K562 (cell line): ENCODE data around the gene NAA80. TPM values are rescaled to one million over a fixed set of nuclear protein-coding genes. Genes with fewer than 3 reads are reported as not detected.
A peak's percentile ranks its signal among the peaks of the same experiment; 100 is the strongest.

ENCODE experiments used
- ATAC-seq: fragments of 200-7000 bp; cut with Tn5 transposase; 3 replicates; pipeline ENCODE4 v1.9.1; 2020; ENCODE audit warnings: moderate library complexity
- BruUV-seq: library from RNA; stranded (reverse); fragments of 400-500 nt; replicated peaks from 2 replicates; lab custom pipeline; 2021; lab: Mats Ljungman, UMichigan
- CTCF ChIA-PET: fragments of 300-600 bp; formaldehyde crosslinking; extraction: SDS; loops from one replicate; lab custom pipeline; 2021; ENCODE audit warnings: low intra/inter-chr PET ratio; lab: Yijun Ruan, JAX
- POLR2A ChIA-PET: fragments of 300-600, 350-650 bp; sonication (Branson Sonifier 250); formaldehyde crosslinking; extraction: SDS; loops from one replicate; lab custom pipeline; 2021; ENCODE audit warnings: antibody characterized with exemption, inconsistent platforms; lab: Yijun Ruan, JAX
- DNase-seq, 4 experiments: peaks; one replicate each; pipeline versions ENCODE4 v3.0.0 to v3.0.0-alpha.2; 2011 to 2018; ENCODE audit warnings: low spot score in 3 of 4, mixed read lengths in 3 of 4; ENCODE audit errors: extremely low read depth in 1 of 4
- FAIRE-seq: peaks from 2 replicates; lab custom pipeline; 2011; peaks lifted over from hg19 to GRCh38; lab: Jason Lieb, UNC
- H2AFZ ChIP-seq: 2 replicates; pipeline ENCODE4 v1.6.0; 2011; ENCODE audit warnings: low read depth, low read length, control low read depth, inconsistent platforms
- H3K27ac ChIP-seq: fragments of 200-600 bp; 3 replicates; pipeline ENCODE4 v1.8.0; 2011; ENCODE audit warnings: low read depth, mild to moderate bottlenecking, control low read depth, inconsistent platforms, low read length, moderate library complexity, mixed read lengths; ENCODE audit errors: extremely low read depth
- H3K27me3 ChIP-seq, 2 experiments: fragments of 300-600 bp in 1 of 2; 2 replicates in 1 of 2; 3 replicates in 1 of 2; pipeline versions ENCODE4 v1.6.0 to v1.8.0; 2011; ENCODE audit warnings: inconsistent platforms in 2 of 2, low read length in 2 of 2, mild to moderate bottlenecking in 1 of 2, mixed read lengths in 1 of 2, moderate library complexity in 1 of 2; ENCODE audit not compliant: control insufficient read depth in 2 of 2, insufficient read depth in 2 of 2
- H3K36me3 ChIP-seq: fragments of 300-600 bp; 3 replicates; pipeline ENCODE4 v1.8.0; 2011; ENCODE audit warnings: mild to moderate bottlenecking, low read length, inconsistent platforms; ENCODE audit not compliant: control insufficient read depth, insufficient read depth
- H3K4me1 ChIP-seq, 2 experiments: fragments of 200-600 bp in 1 of 2; replicated peaks in 1 of 2; 2 replicates in 1 of 2; 3 replicates in 1 of 2; pipeline versions ENCODE4 v1.5.1 to v1.8.0; 2011; ENCODE audit warnings: inconsistent platforms in 2 of 2, low read length in 2 of 2, mild to moderate bottlenecking in 1 of 2, mixed read lengths in 1 of 2, moderate library complexity in 1 of 2; ENCODE audit not compliant: control insufficient read depth in 2 of 2, insufficient read depth in 2 of 2
- H3K4me2 ChIP-seq: 2 replicates; pipeline ENCODE4 v1.6.1; 2011; ENCODE audit warnings: low read length, control low read depth, inconsistent platforms, mixed read lengths; ENCODE audit not compliant: insufficient read depth
- H3K4me3 ChIP-seq: fragments of 200-600 bp; sonication (generic), shearing (Covaris generic); 2 replicates; pipeline ENCODE4 v1.5.1; 2016; ENCODE audit warnings: control low read depth, inconsistent platforms
- H3K79me2 ChIP-seq: fragments of 200-600 bp; 3 replicates; pipeline ENCODE4 v1.8.0; 2011; ENCODE audit warnings: low read length, inconsistent platforms; ENCODE audit not compliant: control insufficient read depth, insufficient read depth
- H3K9ac ChIP-seq, 2 experiments: 2 replicates each; pipeline versions ENCODE4 v1.6.0 to v1.6.1; 2011; ENCODE audit warnings: low read depth in 2 of 2, low read length in 2 of 2, control low read depth in 1 of 2, inconsistent platforms in 1 of 2, mild to moderate bottlenecking in 1 of 2, mixed read lengths in 1 of 2; ENCODE audit not compliant: insufficient read depth in 1 of 2
- H3K9me1 ChIP-seq: one replicate; pipeline ENCODE4 v1.6.0; 2011; ENCODE audit warnings: inconsistent platforms, mild to moderate bottlenecking, low read length, moderate library complexity; ENCODE audit not compliant: control insufficient read depth, insufficient read depth
- H3K9me3 ChIP-seq: replicated peaks from 2 replicates; pipeline ENCODE4 v1.5.1; 2011; ENCODE audit warnings: low read depth, low read length, inconsistent platforms; ENCODE audit not compliant: control insufficient read depth, insufficient read depth
- H4K20me1 ChIP-seq: replicated peaks from 2 replicates; pipeline ENCODE4 v1.6.1; 2011; ENCODE audit warnings: low read length, inconsistent platforms, mixed read lengths; ENCODE audit not compliant: control insufficient read depth, insufficient read depth
- CBX8 ChIP-seq: fragments of 200-600 bp; sonication (generic); IDR thresholded peaks from 2 replicates; pipeline ENCODE4 v1.6.1; 2012; ENCODE audit warnings: borderline replicate concordance, mixed run types, low read depth, mild to moderate bottlenecking, moderate library complexity, mixed read lengths, low read length, control low read depth, inconsistent platforms; ENCODE audit not compliant: poor library complexity, severe bottlenecking; ENCODE audit errors: extremely low read depth
- SMARCA4 ChIP-seq: fragments of 450-650 bp; IDR thresholded peaks from 2 replicates; pipeline ENCODE4 v1.6.1; 2016
- ZNF277 ChIP-seq: fragments of 250-450 bp; sonication (Bioruptor Pico); IDR thresholded peaks from 2 replicates; pipeline ENCODE4 v1.8.0; 2022; ENCODE audit warnings: inconsistent platforms, mild to moderate bottlenecking, moderate library complexity, borderline replicate concordance
- ZNF644 ChIP-seq: fragments of 200-800 bp; sonication (Bioruptor generic); IDR thresholded peaks from 2 replicates; pipeline ENCODE4 v1.6.1; 2016; ENCODE audit warnings: low read depth, missing genetic modification characterization, missing compliant biosample characterization
- WGBS: fragments of 100-300 bp; shearing (Covaris generic); methylation state at CpG from one replicate; pipeline ENCODE4 v1.1.6; 2016; ENCODE audit warnings: low coverage, mixed read lengths; ENCODE audit not compliant: insufficient coverage; ENCODE audit errors: missing lambda C conversion rate; 5-methylcytosine and 5-hydroxymethylcytosine counted together
- in situ Hi-C: fragments of 300-500 bp; cut with MboI; formaldehyde crosslinking; loops from 4 replicates; pipeline ENCODE4 v1.15.0; 2018; ENCODE audit warnings: inconsistent platforms, mixed read lengths
- intact Hi-C: fragments of 100-400 bp; cut with micrococcal nuclease; formaldehyde crosslinking; loops from 2 replicates; pipeline ENCODE4 v1.14.2; 2022
- polyA plus RNA-seq, 8 experiments: library from polyadenylated mRNA; depleted of rRNA in 4 of 8; stranded (reverse) in 5 of 8; unstranded in 3 of 8; fragments of >200 nt; fragmentation: Nextera tagmentation in 2 of 8; fragmentation: Illumina TruSeq in 1 of 8; extraction: Ambion mirVana in 2 of 8; extraction: Trizol in 1 of 8; gene quantifications; 2 replicates each; pipeline versions ENCODE4 v1.2.1 to v1.2.3, GENCODE V29; 2011 to 2014; ENCODE audit warnings: inconsistent platforms in 1 of 8, missing spikeins in 1 of 8
- total RNA-seq, 7 experiments: library from RNA; depleted of rRNA in 6 of 7; stranded (reverse); fragments of >200 nt in 6 of 7; fragmentation: Illumina TruSeq in 2 of 7; extraction: Trizol in 2 of 7; gene quantifications; 2 replicates each; pipeline versions ENCODE4 v1.2.1 to v1.2.3, GENCODE V29; 2011 to 2021; ENCODE audit warnings: low replicate concordance in 1 of 7
- TF ChIP-seq, protein P1 (sequence below): fragments of 450-650 bp; formaldehyde crosslinking; IDR thresholded peaks from 2 replicates; pipeline ENCODE4 v1.4.0; 2020; ENCODE audit warnings: mild to moderate bottlenecking, mixed read lengths
- TF ChIP-seq, protein P2 (sequence below): fragments of 450-650 bp; conservative IDR thresholded peaks from 2 replicates; pipeline ENCODE4 v1.6.1; 2016; ENCODE audit warnings: missing genetic modification characterization, low read depth, mild to moderate bottlenecking, control low read depth, missing compliant biosample characterization
- TF ChIP-seq, protein P3 (sequence below): fragments of 250-450 bp; sonication (Bioruptor Pico); IDR thresholded peaks from 2 replicates; pipeline ENCODE4 v1.5.0; 2021; ENCODE audit warnings: mild to moderate bottlenecking, borderline replicate concordance

The NAA80 gene
- total and polyA plus RNA-seq, 9 of the 15 experiments (the other 6 are each of a cell fraction or from before 2014, with no cell fraction given), result 0.82 to 24.0 (median 8.6) TPM

GRCh38 chr3:50289130-50289529 lies 10.1 kb downstream of the NAA80 start:
- no peak for FAIRE-seq

More at GRCh38 chr3:50289130-50289529, 10.1 kb downstream of the NAA80 start:
- H3K9me3 ChIP-seq, result no peaks in the 10 kb centered on the region
- POLR2A ChIA-PET, result no interaction called here
- H4K20me1 ChIP-seq, result no peaks in the 10 kb centered on the region
- H3K36me3 ChIP-seq, result peaks cover 49% of the 10 kb centered on the region; the same call in 2 of the 3 replicates
- no peak overlapping the region for H2AFZ ChIP-seq
- H3K9me1 ChIP-seq, result no peaks in the 10 kb centered on the region
- no TSS peak for BruUV-seq
- CTCF ChIA-PET, result no interaction called here
- intact Hi-C loops (no loop called here), in situ Hi-C loops (no loop called here)
- H3K27ac ChIP-seq, result no peak overlapping the region
- TF ChIP-seq ZNF277 (CRISPR knock-in tag), result no peak
- TF ChIP-seq, protein P1, sequence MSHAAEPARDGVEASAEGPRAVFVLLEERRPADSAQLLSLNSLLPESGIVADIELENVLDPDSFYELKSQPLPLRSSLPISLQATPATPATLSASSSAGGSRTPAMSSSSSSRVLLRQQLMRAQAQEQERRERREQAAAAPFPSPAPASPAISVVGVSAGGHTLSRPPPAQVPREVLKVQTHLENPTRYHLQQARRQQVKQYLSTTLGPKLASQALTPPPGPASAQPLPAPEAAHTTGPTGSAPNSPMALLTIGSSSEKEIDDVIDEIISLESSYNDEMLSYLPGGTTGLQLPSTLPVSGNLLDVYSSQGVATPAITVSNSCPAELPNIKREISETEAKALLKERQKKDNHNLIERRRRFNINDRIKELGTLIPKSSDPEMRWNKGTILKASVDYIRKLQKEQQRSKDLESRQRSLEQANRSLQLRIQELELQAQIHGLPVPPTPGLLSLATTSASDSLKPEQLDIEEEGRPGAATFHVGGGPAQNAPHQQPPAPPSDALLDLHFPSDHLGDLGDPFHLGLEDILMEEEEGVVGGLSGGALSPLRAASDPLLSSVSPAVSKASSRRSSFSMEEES (CRISPR knock-in tag), result no peak
- no peak for TF ChIP-seq SMARCA4
- TF ChIP-seq, protein P2, sequence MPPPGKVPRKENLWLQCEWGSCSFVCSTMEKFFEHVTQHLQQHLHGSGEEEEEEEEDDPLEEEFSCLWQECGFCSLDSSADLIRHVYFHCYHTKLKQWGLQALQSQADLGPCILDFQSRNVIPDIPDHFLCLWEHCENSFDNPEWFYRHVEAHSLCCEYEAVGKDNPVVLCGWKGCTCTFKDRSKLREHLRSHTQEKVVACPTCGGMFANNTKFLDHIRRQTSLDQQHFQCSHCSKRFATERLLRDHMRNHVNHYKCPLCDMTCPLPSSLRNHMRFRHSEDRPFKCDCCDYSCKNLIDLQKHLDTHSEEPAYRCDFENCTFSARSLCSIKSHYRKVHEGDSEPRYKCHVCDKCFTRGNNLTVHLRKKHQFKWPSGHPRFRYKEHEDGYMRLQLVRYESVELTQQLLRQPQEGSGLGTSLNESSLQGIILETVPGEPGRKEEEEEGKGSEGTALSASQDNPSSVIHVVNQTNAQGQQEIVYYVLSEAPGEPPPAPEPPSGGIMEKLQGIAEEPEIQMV (tag), result no peak
- TF ChIP-seq ZNF644 (tag), result no peak
- TF ChIP-seq, protein P3, sequence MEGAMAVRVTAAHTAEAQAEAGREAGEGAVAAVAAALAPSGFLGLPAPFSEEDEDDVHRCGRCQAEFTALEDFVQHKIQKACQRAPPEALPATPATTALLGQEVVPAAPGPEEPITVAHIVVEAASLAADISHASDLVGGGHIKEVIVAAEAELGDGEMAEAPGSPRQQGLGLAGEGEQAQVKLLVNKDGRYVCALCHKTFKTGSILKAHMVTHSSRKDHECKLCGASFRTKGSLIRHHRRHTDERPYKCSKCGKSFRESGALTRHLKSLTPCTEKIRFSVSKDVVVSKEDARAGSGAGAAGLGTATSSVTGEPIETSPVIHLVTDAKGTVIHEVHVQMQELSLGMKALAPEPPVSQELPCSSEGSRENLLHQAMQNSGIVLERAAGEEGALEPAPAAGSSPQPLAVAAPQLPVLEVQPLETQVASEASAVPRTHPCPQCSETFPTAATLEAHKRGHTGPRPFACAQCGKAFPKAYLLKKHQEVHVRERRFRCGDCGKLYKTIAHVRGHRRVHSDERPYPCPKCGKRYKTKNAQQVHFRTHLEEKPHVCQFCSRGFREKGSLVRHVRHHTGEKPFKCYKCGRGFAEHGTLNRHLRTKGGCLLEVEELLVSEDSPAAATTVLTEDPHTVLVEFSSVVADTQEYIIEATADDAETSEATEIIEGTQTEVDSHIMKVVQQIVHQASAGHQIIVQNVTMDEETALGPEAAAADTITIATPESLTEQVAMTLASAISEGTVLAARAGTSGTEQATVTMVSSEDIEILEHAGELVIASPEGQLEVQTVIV (CRISPR knock-in tag), result no peak
- TF ChIP-seq CBX8, result no peak
- peaks cover 8 to 55% of the 10 kb centered on the region in 2 experiments; a peak in 3 of 5 replicates for H3K4me1 ChIP-seq
- DNase-seq (no peak), ATAC-seq (no peak)
- H3K4me2 ChIP-seq, result no peak overlapping the region
- H3K27me3 ChIP-seq, result no peaks in the 10 kb centered on the region
- WGBS, result 100% methylated on average over 5 of the region's 6 CpGs
- peaks cover 30% of the 10 kb centered on the region for H3K79me2 ChIP-seq
- H3K9ac ChIP-seq, result peak overlapping the region in 1 of 2 experiments; percentile 72; a peak in 1 of 4 replicates
- no peak overlapping the region for H3K4me3 ChIP-seq
